KOPT-K1 (cell line): ENCODE results near the gene TEAD1.

Source experiments
- H3K27ac ChIP-seq: fragments of 200-600 bp; sonication (generic); 2 replicates; pipeline ENCODE4 v1.5.1; 2016; ENCODE audit warnings: antibody characterized with exemption, mild to moderate bottlenecking, low read depth, low read length; ENCODE audit not compliant: poor library complexity, severe bottlenecking
- H3K36me3 ChIP-seq: fragments of 200-600 bp; sonication (generic); 2 replicates; pipeline ENCODE4 v1.5.1; 2017; ENCODE audit warnings: antibody characterized with exemption, mild to moderate bottlenecking, low read length, moderate library complexity; ENCODE audit not compliant: insufficient read depth
- H3K9me3 ChIP-seq: fragments of 200-600 bp; sonication (generic); 2 replicates; pipeline ENCODE4 v1.5.1; 2017; ENCODE audit warnings: antibody characterized with exemption, low read length, mild to moderate bottlenecking; ENCODE audit not compliant: insufficient read depth, poor library complexity, severe bottlenecking

Gene TEAD1

GRCh38 chr11:12764187-12764914 is 90.1 kb downstream of the TEAD1 start:
- H3K36me3 ChIP-seq: no peaks in the 10 kb centered on the region
- H3K27ac ChIP-seq: no peak overlapping the region
- H3K9me3 ChIP-seq: no peaks in the 10 kb centered on the region

GRCh38 chr11:12765428-12765827 is 91.2 kb downstream of the TEAD1 start:
- Histone ChIP-seq H3K36me3 (no peaks in the 10 kb centered on the region), H3K9me3 (no peaks in the 10 kb centered on the region), H3K27ac (no peak overlapping the region)

DNA sequence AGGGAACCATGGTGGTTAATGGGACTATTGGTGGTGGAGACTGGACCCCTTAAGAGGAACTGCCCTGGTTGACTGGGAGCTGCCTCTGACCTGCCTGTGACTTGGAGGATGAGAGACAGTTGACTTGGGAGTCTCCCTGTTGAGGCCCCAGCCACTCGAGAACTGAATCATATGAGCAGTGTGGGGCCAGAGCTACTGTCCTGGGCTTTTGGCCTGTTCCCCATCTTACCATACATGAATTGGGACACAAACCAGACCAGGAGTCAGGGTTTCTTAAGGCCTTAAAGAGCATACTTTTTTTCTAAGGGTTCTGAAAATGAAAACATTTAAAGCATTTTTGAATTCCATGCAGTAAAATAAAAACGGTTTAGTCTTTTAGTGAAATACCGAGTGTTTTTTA is 92.8 kb downstream of the TEAD1 start:
- H3K27ac ChIP-seq: no peak overlapping the region
- no peaks in the 10 kb centered on the region for H3K36me3 ChIP-seq
- no peaks in the 10 kb centered on the region for H3K9me3 ChIP-seq

GRCh38 chr11:12767577-12767976 is 93.4 kb downstream of the TEAD1 start:
- Histone ChIP-seq H3K9me3 (no peaks in the 10 kb centered on the region), H3K36me3 (no peaks in the 10 kb centered on the region), H3K27ac (no peak overlapping the region)

DNA sequence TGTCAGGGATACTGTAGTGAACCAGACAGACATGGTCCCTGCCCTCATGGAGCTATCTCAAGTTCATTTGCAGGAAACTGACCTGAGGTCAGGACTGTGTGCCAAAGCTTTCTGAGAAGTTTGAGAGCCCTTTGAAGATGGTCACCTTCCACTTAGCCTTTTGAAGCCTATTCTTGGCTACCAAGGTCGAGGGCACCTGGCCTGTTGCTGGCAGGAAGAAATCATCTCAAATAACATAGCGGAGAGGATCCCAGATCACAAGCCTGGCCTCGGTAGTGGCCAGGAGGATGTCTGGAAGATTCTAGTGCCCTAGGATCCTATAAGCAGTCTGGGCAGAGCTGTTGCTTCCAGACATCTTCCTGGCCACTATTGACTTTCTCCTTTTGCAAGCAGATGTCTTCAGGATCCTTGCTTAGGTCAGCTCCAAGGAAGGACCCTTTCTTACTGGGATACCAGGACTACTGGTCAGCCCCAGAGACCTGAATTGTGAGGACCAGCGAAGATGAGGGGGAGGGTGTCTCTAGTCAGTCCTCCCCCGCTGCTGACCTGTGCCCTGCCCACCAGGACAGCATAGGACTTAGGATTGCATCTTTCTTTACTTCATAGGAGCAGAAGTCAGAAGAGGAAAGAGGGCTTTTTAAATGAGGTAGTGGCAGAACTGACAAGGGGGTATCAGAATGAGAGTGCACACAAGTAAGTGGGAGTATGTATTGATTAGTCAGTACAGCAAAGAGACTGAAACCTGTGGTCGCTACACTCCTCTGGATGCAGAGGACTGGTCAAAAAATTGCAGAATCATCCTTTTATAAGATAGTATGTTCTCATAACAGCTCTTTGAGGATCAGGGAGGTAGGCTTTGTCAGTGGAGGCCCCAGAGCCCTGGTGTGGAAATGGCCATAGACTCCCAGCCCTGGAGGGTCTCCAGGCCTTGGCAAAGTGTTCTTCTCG is 94.8 kb downstream of the TEAD1 start:
- Histone ChIP-seq H3K27ac (no peak overlapping the region), H3K9me3 (no peaks in the 10 kb centered on the region), H3K36me3 (no peaks in the 10 kb centered on the region)

GRCh38 chr11:12769834-12770345 is 95.7 kb downstream of the TEAD1 start:
- Histone ChIP-seq H3K9me3 (no peaks in the 10 kb centered on the region), H3K36me3 (no peaks in the 10 kb centered on the region), H3K27ac (no peak overlapping the region)

GRCh38 chr11:12770435-12770834 is 96.2 kb downstream of the TEAD1 start:
- Histone ChIP-seq H3K9me3 (no peaks in the 10 kb centered on the region), H3K36me3 (no peaks in the 10 kb centered on the region), H3K27ac (no peak overlapping the region)

DNA sequence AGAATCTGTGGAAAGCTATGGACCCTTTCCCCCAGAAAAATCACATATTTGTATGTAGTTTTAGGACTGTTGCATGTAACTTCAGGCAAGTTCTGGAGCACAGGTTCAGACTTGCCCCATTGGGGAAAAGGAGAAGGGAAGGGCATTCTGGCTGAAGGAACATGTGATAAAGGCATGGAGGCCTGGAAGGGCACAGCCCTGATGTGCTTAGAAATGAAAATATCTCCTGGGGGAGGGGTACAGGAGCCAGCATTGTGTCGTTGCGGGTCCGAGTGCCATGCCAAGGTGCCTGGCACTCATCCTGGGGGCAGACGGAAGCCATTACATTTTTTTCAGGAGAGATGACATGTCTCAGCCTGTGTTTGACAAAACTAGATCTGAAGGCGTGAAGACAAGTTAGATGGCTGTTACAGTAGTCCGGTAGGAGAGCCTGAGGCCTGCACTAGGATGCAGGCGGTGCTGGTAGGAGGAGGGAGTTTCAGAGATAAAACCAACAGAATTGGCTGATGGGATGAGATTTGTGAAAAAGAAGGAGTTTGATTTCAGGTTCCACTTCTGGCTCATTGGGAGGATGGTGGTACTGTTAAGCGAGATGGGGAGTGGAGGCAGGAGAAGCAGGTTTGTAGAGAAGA is 96.9 kb downstream of the TEAD1 start:
- Histone ChIP-seq H3K27ac (no peak overlapping the region), H3K9me3 (no peaks in the 10 kb centered on the region), H3K36me3 (no peaks in the 10 kb centered on the region)

- Histone ChIP-seq H3K36me3 (no peaks in the 10 kb centered on the region), H3K27ac (no peak overlapping the region), H3K9me3 (no peaks in the 10 kb centered on the region)
Measured at GRCh38 chr11:12771875-12772274, 97.7 kb downstream of the TEAD1 start.

GRCh38 chr11:12772324-12772723 is 98.1 kb downstream of the TEAD1 start:
- Histone ChIP-seq H3K27ac (no peak overlapping the region), H3K36me3 (no peaks in the 10 kb centered on the region)

DNA sequence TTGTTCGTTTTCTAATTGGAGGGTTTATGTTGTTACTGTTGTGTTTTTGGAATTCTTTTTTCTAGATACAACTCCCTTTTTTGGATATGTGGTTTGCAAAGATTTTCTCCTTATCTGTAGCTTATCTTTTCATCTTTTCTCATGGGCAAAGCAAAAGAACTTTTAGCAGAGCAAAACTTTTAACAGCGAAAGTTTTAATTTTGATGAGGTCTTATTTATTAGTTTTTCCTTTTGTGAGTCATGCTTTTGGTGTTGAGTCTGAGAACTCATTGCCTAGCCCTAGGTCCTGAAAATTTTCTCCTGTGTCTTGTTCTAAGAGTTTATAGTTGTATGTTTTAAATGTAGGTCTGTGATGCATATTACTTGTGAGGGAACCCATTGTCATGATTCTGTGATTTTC is 99.4 kb downstream of the TEAD1 start:
- no peaks in the 10 kb centered on the region for H3K9me3 ChIP-seq
- H3K27ac ChIP-seq: no peak overlapping the region

More at GRCh38 chr11:12772324-12772723, 98.1 kb downstream of the TEAD1 start:
- H3K9me3 ChIP-seq: no peaks in the 10 kb centered on the region

GRCh38 chr11:12775955-12776354 is 101.7 kb downstream of the TEAD1 start:
- Histone ChIP-seq H3K36me3 (no peaks in the 10 kb centered on the region), H3K27ac (no peak overlapping the region), H3K9me3 (no peaks in the 10 kb centered on the region)

More for the DNA sequence above, 99.4 kb downstream of the TEAD1 start:
- no peaks in the 10 kb centered on the region for H3K36me3 ChIP-seq

DNA sequence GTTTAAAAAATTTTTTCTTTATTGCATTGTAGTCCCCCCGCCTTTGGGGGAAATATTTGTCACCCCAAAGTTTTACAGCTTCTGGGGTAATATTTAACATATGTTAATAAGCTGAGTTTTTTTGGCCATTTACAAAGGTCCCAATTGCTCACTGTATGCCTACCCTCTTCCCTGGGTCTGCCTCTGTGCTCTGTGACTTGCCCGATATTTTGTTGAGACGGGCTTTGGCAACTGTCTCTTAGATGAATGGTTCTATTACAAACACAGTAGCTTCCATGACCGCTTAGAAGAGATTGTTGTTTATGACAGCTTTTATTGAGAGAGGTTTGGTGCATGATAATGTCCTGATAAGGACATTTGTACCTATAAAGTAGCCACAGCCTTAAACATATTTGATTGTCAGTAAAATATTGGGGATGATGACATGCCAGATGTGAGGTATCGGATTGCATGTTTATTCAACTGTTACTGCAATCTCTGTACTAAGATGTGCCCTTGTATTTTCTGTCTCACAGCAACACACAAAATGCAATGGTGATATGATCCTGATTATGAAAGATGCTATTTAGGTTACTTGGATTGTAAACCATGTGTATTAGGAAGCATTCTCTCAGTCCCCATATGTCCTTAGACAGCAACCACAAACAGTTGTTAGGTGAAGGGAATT is 103.1 kb downstream of the TEAD1 start:
- Histone ChIP-seq H3K9me3 (no peaks in the 10 kb centered on the region), H3K36me3 (no peaks in the 10 kb centered on the region), H3K27ac (no peak overlapping the region)

DNA sequence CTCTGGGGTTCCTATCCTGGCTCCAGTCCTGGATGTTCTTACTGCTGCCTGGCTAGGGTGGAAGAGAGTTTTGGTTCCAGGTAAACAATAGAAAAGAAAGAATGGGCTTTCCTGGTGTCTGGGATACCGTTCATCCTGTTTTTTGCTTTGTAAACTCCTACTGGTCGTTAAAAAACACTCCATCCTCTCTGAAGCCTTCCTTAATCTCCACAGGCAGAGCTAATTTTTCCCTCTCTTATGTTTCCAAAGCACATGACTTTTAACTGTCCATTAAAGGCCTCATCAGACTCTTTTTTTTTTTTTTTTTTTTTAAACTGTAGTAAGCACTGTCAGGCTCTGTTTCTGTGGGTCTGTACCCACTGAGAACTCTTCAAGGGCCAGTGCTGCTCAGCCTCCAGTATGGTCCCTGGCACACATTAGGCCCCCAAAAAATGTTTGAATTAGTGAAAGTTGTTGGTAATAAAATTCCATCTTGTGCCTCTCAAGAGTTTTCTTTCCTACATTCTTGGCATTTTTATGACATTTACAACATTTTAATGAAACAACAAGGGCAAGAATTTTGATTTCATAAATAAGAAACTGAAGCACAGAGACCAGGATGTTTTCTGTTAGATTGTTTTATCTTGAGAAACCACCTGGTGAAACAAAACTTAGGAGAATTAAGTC is 104.2 kb downstream of the TEAD1 start:
- H3K9me3 ChIP-seq: no peaks in the 10 kb centered on the region
- no peak overlapping the region for H3K27ac ChIP-seq
- no peaks in the 10 kb centered on the region for H3K36me3 ChIP-seq
